HCEC 1CT (cell line): ENCODE measurements around the gene RASSF8.

ENCODE experiments used
- DNase-seq: peaks from one replicate; pipeline ENCODE4 v3.0.0-alpha.2; 2017

Gene RASSF8

GRCh38 chr12:25958428-25959070, at the start of gene RASSF8:
TSS of gene RASSF8 (plus strand) at chr12:25958682. CDS start at chr12:26055344, 96,662 bp downstream.
- DNase-seq = peak; percentile 85

GRCh38 chr12:25914551-25914950, 43.9 kb upstream of the RASSF8 start:
- DNase-seq = no peak

GRCh38 chr12:25924491-25925001, 33.9 kb upstream of the RASSF8 start:
- no peak for DNase-seq

- no peak for DNase-seq
Observed at GRCh38 chr12:25925064-25925463, 33.4 kb upstream of the RASSF8 start.

GRCh38 chr12:25926536-25926935, 31.9 kb upstream of the RASSF8 start:
- DNase-seq = no peak

GRCh38 chr12:25929142-25929541, 29.3 kb upstream of the RASSF8 start:
- DNase-seq = no peak

- DNase-seq = no peak
Observed at GRCh38 chr12:25932971-25933370, 25.5 kb upstream of the RASSF8 start.

- DNase-seq = no peak
Observed at GRCh38 chr12:25934456-25934855, 24.0 kb upstream of the RASSF8 start.

- no peak for DNase-seq
Observed at GRCh38 chr12:25935355-25936144, 22.9 kb upstream of the RASSF8 start.

- no peak for DNase-seq
Observed at GRCh38 chr12:25937096-25937495, 21.4 kb upstream of the RASSF8 start.

- DNase-seq = no peak
Observed at GRCh38 chr12:25938581-25938980, 19.9 kb upstream of the RASSF8 start.

- no peak for DNase-seq
Observed at GRCh38 chr12:25939606-25940005, 18.9 kb upstream of the RASSF8 start.

- no peak for DNase-seq
Observed at GRCh38 chr12:25940886-25941285, 17.6 kb upstream of the RASSF8 start.

- DNase-seq = peak; percentile 32
Observed at GRCh38 chr12:25942709-25943108, 15.8 kb upstream of the RASSF8 start.

GRCh38 chr12:25943940-25944339, 14.5 kb upstream of the RASSF8 start:
- no peak for DNase-seq

GRCh38 chr12:25949343-25949742, 9.1 kb upstream of the RASSF8 start:
- DNase-seq = no peak

GRCh38 chr12:25950329-25951115, 8.0 kb upstream of the RASSF8 start:
- DNase-seq = no peak

- DNase-seq = peak; percentile 85
Observed at GRCh38 chr12:25957793-25958427, 572 bp upstream of the RASSF8 start.

- DNase-seq = peak; percentile 88
Observed at GRCh38 chr12:25959071-25959961, 834 bp downstream of the RASSF8 start.

- peak; percentile 48 for DNase-seq
Observed at GRCh38 chr12:25960143-25960542, 1.7 kb downstream of the RASSF8 start.

GRCh38 chr12:25960961-25961360, 2.5 kb downstream of the RASSF8 start:
- no peak for DNase-seq
